Heart left ventricle (tissue), 16 donors: ENCODE results near the gene NR3C2. TPM values are rescaled to one million over a fixed set of nuclear protein-coding genes. Genes with fewer than 3 reads are reported as not detected.

ENCODE experiments used
- ATAC-seq, 4 donors: fragments of 200-7000 bp; cut with Tn5 transposase; one replicate each; pipeline ENCODE4 v1.9.1; 2020 to 2022; ENCODE audit warnings: moderate library complexity in 4 of 4, mild to moderate bottlenecking in 3 of 4, moderate number of reproducible peaks in 1 of 4
- DNase-seq, 5 donors: peaks; one replicate each; pipeline ENCODE4 v3.0.0-alpha.2; 2020
- H3K27ac ChIP-seq, 12 donors: fragments of 200-600 bp; sonication (generic) in 4 of 12; one replicate each; pipeline versions ENCODE4 v1.5.0 to v1.8.0; 2016 to 2022; ENCODE audit warnings: mild to moderate bottlenecking in 2 of 12
- H3K27me3 ChIP-seq, 9 donors: fragments of 200-600 bp; sonication (generic) in 2 of 9; one replicate each; pipeline versions ENCODE4 v1.5.1 to v1.8.0; 2016 to 2022; ENCODE audit warnings: mild to moderate bottlenecking in 3 of 9
- H3K36me3 ChIP-seq, 9 donors: fragments of 200-600 bp; sonication (generic) in 2 of 9; one replicate each; pipeline versions ENCODE4 v1.5.0 to v1.8.0; 2018 to 2022; ENCODE audit warnings: mild to moderate bottlenecking in 2 of 9
- H3K4me1 ChIP-seq, 12 donors: fragments of 200-600 bp; sonication (generic) in 4 of 12; one replicate each; pipeline versions ENCODE4 v1.5.0 to v1.8.0; 2016 to 2022; ENCODE audit warnings: mild to moderate bottlenecking in 3 of 12
- H3K4me3 ChIP-seq, 12 donors: fragments of 200-600 bp; sonication (generic) in 4 of 12; one replicate each; pipeline versions ENCODE4 v1.5.0 to v1.8.0; 2017 to 2022; ENCODE audit warnings: mild to moderate bottlenecking in 9 of 12, moderate library complexity in 4 of 12
- H3K9me3 ChIP-seq, 12 donors: fragments of 200-600 bp; sonication (generic) in 4 of 12; one replicate each; pipeline versions ENCODE4 v1.5.0 to v1.8.0; 2016 to 2022; ENCODE audit warnings: mild to moderate bottlenecking in 1 of 12
- POLR2A ChIP-seq, 2 donors: fragments of 450-650 bp; IDR thresholded peaks; one replicate each; pipeline ENCODE4 v1.6.1; 2017; ENCODE audit warnings: antibody characterized with exemption in 2 of 2, mild to moderate bottlenecking in 2 of 2, moderate library complexity in 2 of 2
- WGBS, 4 donors: extraction: QIAGEN DNeasy Blood & Tissue Kit in 2 of 4; methylation state at CpG; one replicate each; pipeline versions ENCODE4 v1.1.5 to v1.1.7; 2013 to 2018; 5-methylcytosine and 5-hydroxymethylcytosine counted together
- intact Hi-C, 10 donors: fragments of 100-400 bp; cut with DNase I; formaldehyde crosslinking; loops; one replicate each; pipeline versions ENCODE4 v1.11.1 to v1.14.2; 2022
- polyA plus RNA-seq, 2 donors: library from polyadenylated mRNA; stranded (reverse); fragments of 200-250 nt; gene quantifications; one replicate each; pipeline ENCODE4 v1.2.3, GENCODE V29; 2013
- total RNA-seq, 9 donors: library from RNA; depleted of rRNA in 2 of 9; stranded (reverse); fragments of >200 nt in 2 of 9; fragmentation: NEBNext Ultra II Directional in 3 of 9; extraction: Animal tissue kit (Norgen Biotek cat#: 25700) in 3 of 9; gene quantifications; one replicate each; pipeline versions ENCODE4 v1.1.0 to v1.2.4, GENCODE V29; 2016 to 2023
- TF ChIP-seq, protein P1 (sequence below), 12 donors: fragments of 200-600 bp; sonication (generic) in 4 of 12; IDR thresholded peaks; one replicate each; pipeline versions ENCODE4 v1.5.0 to v1.8.0; 2018 to 2022; ENCODE audit warnings: antibody characterized with exemption in 12 of 12, mild to moderate bottlenecking in 5 of 12
- donor health status: ischemic (EF 13 %, LVEDD 7.1; RV severe dilation, severe dysfunction).
- donor health status: healthy with polysubstance abuse.
- donor health status: DM: no; HTN: yes; CAD: no.
- donor health status: DM: no; HTN: no; CAD: no.
- donor health status: ischemic (EF 25% LVEDD 6.9; RV normal size, moderate dysfunction).
- donor health status: ischemic (EF 25% LVEDD 5.7; RV mildly dilated, moderate dysfunction).
- donor health status: healthy.
- donor health status: DM: yes; HTN: yes; CAD: no.
- donor health status: ischemic (EF 35%, LVEDD 5.7; RV mildly dilated, moderate dysfunction).
- donor health status: nonischemic (EF 11% LVEDD 7.7; RV severe dilation, severe dysfunction).
- donor health status: DM: yes; HTN: yes; CAD: no.
- donor health status: PGD.
- donor health status: ischemic (EF 29% LVEDD 5.4; RV normal size, mild dysfunction).
- donor health status: nonischemic (EF 23%, LVEDD 6.1; RV moderate dilation, normal function).

Gene NR3C2
- total and polyA plus RNA-seq, 11 donors, result 3.6 to 26.5 (median 18.4) TPM

DNA sequence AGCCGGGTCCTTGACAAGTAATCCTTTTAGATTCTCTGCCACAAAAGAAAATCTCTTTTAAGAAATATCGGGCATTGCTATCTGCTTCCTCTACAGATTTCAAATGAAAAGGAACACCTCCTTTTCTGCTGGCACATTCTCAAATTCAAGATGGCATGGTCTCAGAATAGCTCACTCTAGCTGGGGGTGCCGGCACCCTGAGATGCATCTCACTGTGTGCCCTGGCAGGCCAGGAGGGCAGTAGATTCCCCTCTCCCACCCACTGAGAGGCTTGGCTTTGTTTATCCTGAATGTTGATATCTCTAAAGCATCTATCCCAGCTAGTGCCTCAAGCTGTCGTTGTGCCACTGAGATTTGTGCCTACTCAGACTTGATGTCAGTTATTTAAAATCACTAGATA, 390.8 kb downstream of the NR3C2 start:
- ATAC-seq (no peak), DNase-seq (no peak)
- intact Hi-C loops, result loop anchor here in 4 of 10 donors (10.0 kb wide), 2 partner anchors 223 to 393 kb away; partner anchors contain the start of gene NR3C2 (in 4 of the 4)
- Histone ChIP-seq H3K36me3 (peaks cover 0 to 22% (median 7%) of the 10 kb centered on the region in 9 donors), H3K4me1 (peaks cover 3 to 68% (median 41%) of the 10 kb centered on the region in 12 donors), H3K27me3 (no peaks in the 10 kb centered on the region), H3K9me3 (peaks cover 0 to 3% (median 0%) of the 10 kb centered on the region in 12 donors), H3K27ac (peak overlapping the region in 11 of 12 donors; percentile 35 to 93 (median 80)), H3K4me3 (no peak overlapping the region)
- 54 to 61% (median 56%) methylated on average over 4 of the region's 4 CpGs for WGBS, 4 donors
- TF ChIP-seq POLR2A (IDR thresholded peaks at IDR 0.05), result no peak
- TF ChIP-seq, protein P1, sequence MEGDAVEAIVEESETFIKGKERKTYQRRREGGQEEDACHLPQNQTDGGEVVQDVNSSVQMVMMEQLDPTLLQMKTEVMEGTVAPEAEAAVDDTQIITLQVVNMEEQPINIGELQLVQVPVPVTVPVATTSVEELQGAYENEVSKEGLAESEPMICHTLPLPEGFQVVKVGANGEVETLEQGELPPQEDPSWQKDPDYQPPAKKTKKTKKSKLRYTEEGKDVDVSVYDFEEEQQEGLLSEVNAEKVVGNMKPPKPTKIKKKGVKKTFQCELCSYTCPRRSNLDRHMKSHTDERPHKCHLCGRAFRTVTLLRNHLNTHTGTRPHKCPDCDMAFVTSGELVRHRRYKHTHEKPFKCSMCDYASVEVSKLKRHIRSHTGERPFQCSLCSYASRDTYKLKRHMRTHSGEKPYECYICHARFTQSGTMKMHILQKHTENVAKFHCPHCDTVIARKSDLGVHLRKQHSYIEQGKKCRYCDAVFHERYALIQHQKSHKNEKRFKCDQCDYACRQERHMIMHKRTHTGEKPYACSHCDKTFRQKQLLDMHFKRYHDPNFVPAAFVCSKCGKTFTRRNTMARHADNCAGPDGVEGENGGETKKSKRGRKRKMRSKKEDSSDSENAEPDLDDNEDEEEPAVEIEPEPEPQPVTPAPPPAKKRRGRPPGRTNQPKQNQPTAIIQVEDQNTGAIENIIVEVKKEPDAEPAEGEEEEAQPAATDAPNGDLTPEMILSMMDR (IDR thresholded peaks at IDR 0.05), result no peak

DNA sequence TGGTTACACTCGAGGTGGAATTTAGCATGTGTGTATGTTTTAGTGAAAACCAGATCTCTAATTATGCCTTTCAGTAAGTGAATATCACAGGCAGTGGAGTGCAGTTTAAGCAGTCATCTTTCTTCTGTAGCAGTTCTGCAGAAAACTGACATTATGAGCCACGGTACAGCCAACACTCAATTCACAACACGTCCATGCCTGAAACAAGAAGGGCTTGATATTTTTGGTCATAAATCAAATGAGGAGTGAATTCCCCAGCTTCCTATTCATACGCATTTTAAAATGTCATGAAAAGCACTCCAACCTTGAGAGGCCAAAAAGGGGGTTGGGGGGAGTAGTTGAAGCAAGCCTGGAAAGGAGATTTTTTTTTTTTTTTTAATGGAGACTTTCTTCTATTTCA, 393.6 kb downstream of the NR3C2 start:
- peak overlapping the region; percentile 11 to 90 (median 72) for H3K27ac ChIP-seq
- H3K4me3 ChIP-seq, result peak overlapping the region in 2 of 12 donors; percentile 26
- H3K9me3 ChIP-seq, result peaks cover 0 to 3% (median 0%) of the 10 kb centered on the region in 12 donors
- 42 to 58% (median 47%) methylated on average over 4 of the region's 4 CpGs for WGBS, 4 donors
- DNase-seq (no peak), ATAC-seq (no peak)
- intact Hi-C loops, result no loop called here
- peaks cover 0 to 22% (median 7%) of the 10 kb centered on the region in 9 donors for H3K36me3 ChIP-seq
- H3K4me1 ChIP-seq, result peaks cover 0 to 70% (median 28%) of the 10 kb centered on the region in 12 donors
- H3K27me3 ChIP-seq, result no peaks in the 10 kb centered on the region
- TF ChIP-seq, protein P1 (IDR thresholded peaks at IDR 0.05), result no peak
- TF ChIP-seq POLR2A (IDR thresholded peaks at IDR 0.05), result no peak

DNA sequence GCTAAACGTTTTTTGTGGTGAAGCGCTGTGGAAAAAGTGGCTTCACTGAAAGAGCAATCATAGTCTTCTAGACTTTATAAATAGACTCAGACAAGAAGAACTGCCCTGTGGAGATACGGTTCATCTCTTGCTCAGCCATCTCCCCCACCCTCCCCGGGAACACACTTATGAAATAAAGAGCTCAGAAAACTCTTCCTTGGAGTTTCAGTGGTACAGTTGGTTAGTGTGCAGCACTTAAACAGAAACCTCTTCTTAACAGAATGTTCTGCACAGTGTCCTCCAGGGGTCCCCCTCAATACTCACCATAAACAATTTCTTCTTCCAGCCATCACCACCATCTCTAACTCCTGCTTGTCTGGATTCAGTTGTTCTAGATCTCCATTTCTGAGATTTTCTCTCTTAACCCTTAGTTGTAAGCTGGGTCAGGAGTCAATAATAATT, 397.3 kb downstream of the NR3C2 start:
- TF ChIP-seq POLR2A (IDR thresholded peaks at IDR 0.05), result no peak
- TF ChIP-seq, protein P1 (IDR thresholded peaks at IDR 0.05), result peak in 9 of 12 donors; percentile 7 to 43 (median 12)
- 39 to 47% (median 44%) methylated on average over 4 of the region's 4 CpGs for WGBS, 4 donors
- Histone ChIP-seq H3K4me3 (peak overlapping the region in 3 of 12 donors; percentile 4 to 23 (median 10)), H3K27ac (peak overlapping the region; percentile 71 to 95 (median 86)), H3K9me3 (peaks cover 0 to 3% (median 0%) of the 10 kb centered on the region in 12 donors), H3K27me3 (no peaks in the 10 kb centered on the region), H3K36me3 (peaks cover 0 to 22% (median 7%) of the 10 kb centered on the region in 9 donors), H3K4me1 (peaks cover 0 to 56% (median 11%) of the 10 kb centered on the region in 12 donors)
- intact Hi-C loops, result loop anchor here in 2 of 10 donors (5.0 kb wide), 2 partner anchors 38 to 53 kb away; no protein-coding TSS in a partner anchor
- DNase-seq (no peak), ATAC-seq (peak; percentile 26 to 54 (median 31))

DNA sequence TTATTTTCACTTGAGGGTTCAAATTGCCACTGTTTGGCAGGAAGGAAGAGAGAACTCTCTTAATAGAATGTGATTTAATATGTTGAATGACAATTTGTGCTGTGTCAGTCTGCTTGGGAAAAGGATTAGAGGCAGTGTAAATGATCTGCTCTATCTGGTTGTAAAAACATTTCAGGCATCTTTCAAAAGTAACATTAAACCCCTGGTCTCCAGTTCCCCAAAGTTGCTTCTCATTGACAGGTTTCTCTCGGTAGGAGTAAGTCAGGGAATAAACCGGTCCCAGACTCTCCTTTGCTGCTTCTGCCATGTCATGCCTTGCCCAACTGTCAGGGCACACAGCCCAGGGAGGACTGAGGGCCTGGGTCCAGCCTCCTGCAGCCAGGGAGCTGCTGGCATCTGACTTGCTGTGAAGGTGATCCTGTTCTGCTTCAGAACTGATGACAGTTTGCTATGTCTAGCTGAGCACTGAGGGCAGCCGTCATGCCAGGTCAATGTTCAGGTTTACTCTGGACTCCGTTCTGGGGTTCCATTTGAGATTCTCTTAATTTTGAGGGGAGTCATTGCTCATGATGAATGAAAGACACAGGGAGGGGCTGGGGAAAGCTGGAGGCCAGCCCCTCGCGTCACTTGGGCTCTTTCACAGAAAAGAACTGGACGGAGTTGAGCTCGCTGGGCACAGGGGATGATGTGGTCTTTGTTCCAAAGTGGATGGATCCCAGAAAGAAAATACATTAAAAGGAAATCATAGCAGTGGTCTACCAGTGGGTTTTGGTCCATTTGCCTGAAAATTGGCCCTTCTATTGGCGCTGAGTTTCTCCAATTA, 397.9 kb downstream of the NR3C2 start:
- Histone ChIP-seq H3K27me3 (no peaks in the 10 kb centered on the region), H3K36me3 (peaks cover 0 to 22% (median 7%) of the 10 kb centered on the region in 9 donors), H3K4me1 (peaks cover 0 to 55% (median 12%) of the 10 kb centered on the region in 12 donors), H3K4me3 (peak overlapping the region in 4 of 12 donors; percentile 4 to 23 (median 10)), H3K9me3 (peaks cover 0 to 3% (median 0%) of the 10 kb centered on the region in 12 donors), H3K27ac (peak overlapping the region; percentile 71 to 95 (median 86))
- intact Hi-C loops, result loop anchor here in 2 of 10 donors (5.0 kb wide), 2 partner anchors 37 to 52 kb away; no protein-coding TSS in a partner anchor
- 56 to 66% (median 64%) methylated on average over 9 of the region's 9 CpGs for WGBS, 4 donors
- ATAC-seq (peak; percentile 95 to 98 (median 97)), DNase-seq (peak; percentile 71 to 90 (median 77))
- no peak for TF ChIP-seq POLR2A (IDR thresholded peaks at IDR 0.05)
- TF ChIP-seq, protein P1 (IDR thresholded peaks at IDR 0.05), result no peak
